Measurements from ENCODE around the gene ARHGEF39. TPM values are rescaled to one million over a fixed set of nuclear protein-coding genes. Genes with fewer than 3 reads are reported as not detected.
A peak's percentile ranks its signal among the peaks of the same experiment; 100 is the strongest.

Gene ARHGEF39
- total RNA-seq, 2 donors from 2014 or later, result 0.29 to 0.46 TPM

- DNase-seq (ENCODE audit: low spot score), result peak; percentile 76
- intact Hi-C loops (cut with DNase I), result no loop called here
Measured at GRCh38 chr9:35681341-35682002, 16.5 kb upstream of the ARHGEF39 start.

- intact Hi-C loops (cut with DNase I), result no loop called here
- peak; percentile 59 for DNase-seq (ENCODE audit: low spot score)
Measured at GRCh38 chr9:35680331-35681105, 15.5 kb upstream of the ARHGEF39 start.

GRCh38 chr9:35679766-35680330 is 14.9 kb upstream of the ARHGEF39 start:
- peak; percentile 58 for DNase-seq (ENCODE audit: low spot score)
- intact Hi-C loops (cut with DNase I), result no loop called here

- intact Hi-C loops (cut with DNase I), result no loop called here
- peak; percentile 24 for DNase-seq (ENCODE audit: low spot score)
Measured at GRCh38 chr9:35679091-35679490, 14.1 kb upstream of the ARHGEF39 start.

- intact Hi-C loops (cut with DNase I), result no loop called here
- peak; percentile 82 for DNase-seq (ENCODE audit: low spot score)
Measured at GRCh38 chr9:35675732-35676392, 10.9 kb upstream of the ARHGEF39 start.

- intact Hi-C loops (cut with DNase I), result no loop called here
Measured at GRCh38 chr9:35675204-35675603, 10.2 kb upstream of the ARHGEF39 start.

GRCh38 chr9:35674025-35674361 is 9.0 kb upstream of the ARHGEF39 start:
- intact Hi-C loops (cut with DNase I), result no loop called here
- no peak for DNase-seq (ENCODE audit: low spot score)

More at GRCh38 chr9:35675204-35675603, 10.2 kb upstream of the ARHGEF39 start:
- DNase-seq (ENCODE audit: low spot score), result peak; percentile 68

- peak; percentile 46 for DNase-seq (ENCODE audit: low spot score)
- intact Hi-C loops (cut with DNase I), result no loop called here
Measured at GRCh38 chr9:35673132-35674024, 8.4 kb upstream of the ARHGEF39 start, which contains the start of gene CA9. CA9 (plus strand) TSS chr9:35673928; CDS start chr9:35673960, 32 bp downstream.

GRCh38 chr9:35669331-35670145 is 4.5 kb upstream of the ARHGEF39 start:
- intact Hi-C loops (cut with DNase I), result loop anchor here in 1 of 2 donors (10.0 kb wide), 1 partner anchor 145 kb away; the partner anchor contains the start of genes HINT2 and SPAG8
- DNase-seq (ENCODE audit: low spot score), result no peak

- intact Hi-C loops (cut with DNase I), result loop anchor here in 1 of 2 donors (10.0 kb wide), 1 partner anchor 147 kb away; the partner anchor contains the start of genes HINT2 and SPAG8
- no peak for DNase-seq (ENCODE audit: low spot score)
Measured at GRCh38 chr9:35667939-35668338, 2.9 kb upstream of the ARHGEF39 start.

- no peak for DNase-seq (ENCODE audit: low spot score)
- intact Hi-C loops (cut with DNase I), result loop anchor here in 1 of 2 donors (10.0 kb wide), 1 partner anchor 148 kb away; the partner anchor contains the start of genes HINT2 and SPAG8
Measured at GRCh38 chr9:35666549-35666948, 1.6 kb upstream of the ARHGEF39 start.

- intact Hi-C loops (cut with DNase I), result loop anchor here in 1 of 2 donors (10.0 kb wide), 1 partner anchor 149 kb away; the partner anchor contains the start of genes HINT2 and SPAG8
- no peak for DNase-seq (ENCODE audit: low spot score)
Measured at GRCh38 chr9:35666045-35666444, 1.1 kb upstream of the ARHGEF39 start.

- intact Hi-C loops (cut with DNase I), result loop anchor here in 1 of 2 donors (10.0 kb wide), 1 partner anchor 149 kb away; the partner anchor contains the start of genes HINT2 and SPAG8
- DNase-seq (ENCODE audit: low spot score), result no peak
Measured at GRCh38 chr9:35665471-35665818, 450 bp upstream of the ARHGEF39 start.

GRCh38 chr9:35662437-35662836 is 2.6 kb downstream of the ARHGEF39 start:
- no peak for DNase-seq (ENCODE audit: low spot score)
- intact Hi-C loops (cut with DNase I), result loop anchor here in 1 of 2 donors (5.0 to 10.0 kb wide), 2 partner anchors 65 to 152 kb away; partner anchors contain the start of genes HINT2 and SPAG8

- intact Hi-C loops (cut with DNase I), result loop anchor here in 1 of 2 donors (2.0 to 10.0 kb wide), 3 partner anchors 29 to 153 kb away; partner anchors contain the start of genes HINT2 and SPAG8
- DNase-seq (ENCODE audit: low spot score), result no peak
Measured at GRCh38 chr9:35661756-35662350, 3.1 kb downstream of the ARHGEF39 start.

GRCh38 chr9:35660966-35661415 is 4.0 kb downstream of the ARHGEF39 start:
- intact Hi-C loops (cut with DNase I), result loop anchor here in 1 of 2 donors (2.0 to 10.0 kb wide), 3 partner anchors 30 to 154 kb away; partner anchors contain the start of genes HINT2 and SPAG8
- DNase-seq (ENCODE audit: low spot score), result no peak

GRCh38 chr9:35659340-35659739 is 5.7 kb downstream of the ARHGEF39 start:
- intact Hi-C loops (cut with DNase I), result no loop called here
- no peak for DNase-seq (ENCODE audit: low spot score)
